ENCODE measurements around the gene SGSH.
"Not testable (repeated sequence)": the region's sequence is repeated elsewhere in the genome, so short reads cannot be mapped to it uniquely, and the experiment has no call there.

The SGSH gene

GRCh38 chr17:80244871-80245509, 24.9 kb upstream of the SGSH start:
- no peaks in the 10 kb centered on the region for H3K9me3 ChIP-seq (ENCODE audit: control insufficient read depth, low read length)
- peaks cover 12% of the 10 kb centered on the region for H3K36me3 ChIP-seq (ENCODE audit: control insufficient read depth, insufficient read depth, low read length)
- H3K27me3 ChIP-seq (ENCODE audit: control insufficient read depth, insufficient read depth, low read length, poor library complexity, severe bottlenecking), result no peaks in the 10 kb centered on the region
- no peak overlapping the region for H3K4me3 ChIP-seq (ENCODE audit: insufficient read depth, low read depth, low read length)
- no peak overlapping the region for H3K27ac ChIP-seq (ENCODE audit: insufficient read depth, low read depth, low read length, poor library complexity, severe bottlenecking)
- WGBS, 2 experiments, result 94% methylated on average over 22 of the region's 22 CpGs
- no peaks in the 10 kb centered on the region for H3K4me1 ChIP-seq (ENCODE audit: control insufficient read depth, insufficient read depth, low read length)

GRCh38 chr17:80244448-80244847, 24.3 kb upstream of the SGSH start:
- WGBS, 2 experiments, result 93 to 94% methylated on average over 6 of the region's 6 CpGs

GRCh38 chr17:80243526-80244433, 23.6 kb upstream of the SGSH start:
- Histone ChIP-seq H3K4me1 (ENCODE audit: control insufficient read depth, insufficient read depth, low read length) (no peaks in the 10 kb centered on the region), H3K4me3 (ENCODE audit: insufficient read depth, low read depth, low read length) (no peak overlapping the region), H3K27me3 (ENCODE audit: control insufficient read depth, insufficient read depth, low read length, poor library complexity, severe bottlenecking) (no peaks in the 10 kb centered on the region), H3K27ac (ENCODE audit: insufficient read depth, low read depth, low read length, poor library complexity, severe bottlenecking) (no peak overlapping the region), H3K36me3 (ENCODE audit: control insufficient read depth, insufficient read depth, low read length) (peaks cover 12% of the 10 kb centered on the region), H3K9me3 (ENCODE audit: control insufficient read depth, low read length) (no peaks in the 10 kb centered on the region)
- 95% methylated on average over 26 of the region's 26 CpGs for WGBS, 2 experiments

More at GRCh38 chr17:80244448-80244847, 24.3 kb upstream of the SGSH start:
- H3K4me3 ChIP-seq (ENCODE audit: insufficient read depth, low read depth, low read length); H3K9me3 ChIP-seq (ENCODE audit: control insufficient read depth, low read length); H3K27me3 ChIP-seq (ENCODE audit: control insufficient read depth, insufficient read depth, low read length, poor library complexity, severe bottlenecking); H3K27ac ChIP-seq (ENCODE audit: insufficient read depth, low read depth, low read length, poor library complexity, severe bottlenecking); H3K4me1 ChIP-seq (ENCODE audit: control insufficient read depth, insufficient read depth, low read length): not testable (repeated sequence)
- peaks cover 12% of the 10 kb centered on the region for H3K36me3 ChIP-seq (ENCODE audit: control insufficient read depth, insufficient read depth, low read length)

- H3K27me3 ChIP-seq (ENCODE audit: control insufficient read depth, insufficient read depth, low read length, poor library complexity, severe bottlenecking), result no peaks in the 10 kb centered on the region
- H3K36me3 ChIP-seq (ENCODE audit: control insufficient read depth, insufficient read depth, low read length), result peaks cover 17% of the 10 kb centered on the region
- no peak overlapping the region for H3K27ac ChIP-seq (ENCODE audit: insufficient read depth, low read depth, low read length, poor library complexity, severe bottlenecking)
- 88 to 89% methylated on average over 14 of the region's 14 CpGs for WGBS, 2 experiments
- no peak overlapping the region for H3K4me3 ChIP-seq (ENCODE audit: insufficient read depth, low read depth, low read length)
- H3K9me3 ChIP-seq (ENCODE audit: control insufficient read depth, low read length), result no peaks in the 10 kb centered on the region
- H3K4me1 ChIP-seq (ENCODE audit: control insufficient read depth, insufficient read depth, low read length), result no peaks in the 10 kb centered on the region
These were observed 22.4 kb upstream of the SGSH start for GRCh38 chr17:80242505-80242904.

GRCh38 chr17:80237386-80237785, 17.3 kb upstream of the SGSH start:
- no peak overlapping the region for H3K27ac ChIP-seq (ENCODE audit: insufficient read depth, low read depth, low read length, poor library complexity, severe bottlenecking)
- 96 to 97% methylated on average over 9 to 10 of the region's 10 CpGs for WGBS, 2 experiments
- H3K36me3 ChIP-seq (ENCODE audit: control insufficient read depth, insufficient read depth, low read length), result peaks cover 20% of the 10 kb centered on the region
- H3K9me3 ChIP-seq (ENCODE audit: control insufficient read depth, low read length), result peaks cover 4% of the 10 kb centered on the region
- H3K4me3 ChIP-seq (ENCODE audit: insufficient read depth, low read depth, low read length), result no peak overlapping the region
- H3K4me1 ChIP-seq (ENCODE audit: control insufficient read depth, insufficient read depth, low read length), result no peaks in the 10 kb centered on the region
- no peaks in the 10 kb centered on the region for H3K27me3 ChIP-seq (ENCODE audit: control insufficient read depth, insufficient read depth, low read length, poor library complexity, severe bottlenecking)

- no peaks in the 10 kb centered on the region for H3K27me3 ChIP-seq (ENCODE audit: control insufficient read depth, insufficient read depth, low read length, poor library complexity, severe bottlenecking)
- no peak overlapping the region for H3K27ac ChIP-seq (ENCODE audit: insufficient read depth, low read depth, low read length, poor library complexity, severe bottlenecking)
- peaks cover 4% of the 10 kb centered on the region for H3K9me3 ChIP-seq (ENCODE audit: control insufficient read depth, low read length)
- H3K4me1 ChIP-seq (ENCODE audit: control insufficient read depth, insufficient read depth, low read length), result no peaks in the 10 kb centered on the region
- H3K36me3 ChIP-seq (ENCODE audit: control insufficient read depth, insufficient read depth, low read length), result peaks cover 20% of the 10 kb centered on the region
- no peak overlapping the region for H3K4me3 ChIP-seq (ENCODE audit: insufficient read depth, low read depth, low read length)
- 89% methylated on average over 17 of the region's 17 CpGs for WGBS, 2 experiments
These were observed 16.8 kb upstream of the SGSH start for GRCh38 chr17:80236911-80237310.

- peaks cover 16% of the 10 kb centered on the region for H3K36me3 ChIP-seq (ENCODE audit: control insufficient read depth, insufficient read depth, low read length)
- H3K9me3 ChIP-seq (ENCODE audit: control insufficient read depth, low read length), result peaks cover 4% of the 10 kb centered on the region
These were observed 13.1 kb upstream of the SGSH start for GRCh38 chr17:80233202-80233601.

GRCh38 chr17:80232438-80232837, 12.3 kb upstream of the SGSH start:
- no CpG with 5 or more reads among the region's 1 CpG for WGBS, 2 experiments
- Histone ChIP-seq H3K9me3 (ENCODE audit: control insufficient read depth, low read length) (peaks cover 4% of the 10 kb centered on the region), H3K27me3 (ENCODE audit: control insufficient read depth, insufficient read depth, low read length, poor library complexity, severe bottlenecking) (no peaks in the 10 kb centered on the region), H3K36me3 (ENCODE audit: control insufficient read depth, insufficient read depth, low read length) (peaks cover 10% of the 10 kb centered on the region), H3K4me3 (ENCODE audit: insufficient read depth, low read depth, low read length) (no peak overlapping the region), H3K4me1 (ENCODE audit: control insufficient read depth, insufficient read depth, low read length) (no peaks in the 10 kb centered on the region), H3K27ac (ENCODE audit: insufficient read depth, low read depth, low read length, poor library complexity, severe bottlenecking) (no peak overlapping the region)

More at GRCh38 chr17:80233202-80233601, 13.1 kb upstream of the SGSH start:
- WGBS, 2 experiments, result 90 to 98% methylated on average over 3 of the region's 3 CpGs
- Histone ChIP-seq H3K27me3 (ENCODE audit: control insufficient read depth, insufficient read depth, low read length, poor library complexity, severe bottlenecking) (no peaks in the 10 kb centered on the region), H3K4me1 (ENCODE audit: control insufficient read depth, insufficient read depth, low read length) (no peaks in the 10 kb centered on the region), H3K4me3 (ENCODE audit: insufficient read depth, low read depth, low read length) (no peak overlapping the region), H3K27ac (ENCODE audit: insufficient read depth, low read depth, low read length, poor library complexity, severe bottlenecking) (no peak overlapping the region)

GRCh38 chr17:80229011-80229410, 8.9 kb upstream of the SGSH start:
- peaks cover 9% of the 10 kb centered on the region for H3K4me1 ChIP-seq (ENCODE audit: control insufficient read depth, insufficient read depth, low read length)
- peaks cover 4% of the 10 kb centered on the region for H3K9me3 ChIP-seq (ENCODE audit: control insufficient read depth, low read length)
- H3K27ac ChIP-seq (ENCODE audit: insufficient read depth, low read depth, low read length, poor library complexity, severe bottlenecking), result no peak overlapping the region
- H3K4me3 ChIP-seq (ENCODE audit: insufficient read depth, low read depth, low read length), result no peak overlapping the region
- no peaks in the 10 kb centered on the region for H3K27me3 ChIP-seq (ENCODE audit: control insufficient read depth, insufficient read depth, low read length, poor library complexity, severe bottlenecking)
- H3K36me3 ChIP-seq (ENCODE audit: control insufficient read depth, insufficient read depth, low read length), result peaks cover 9% of the 10 kb centered on the region
- WGBS, 2 experiments, result 91 to 96% methylated on average over 4 of the region's 4 CpGs

GRCh38 chr17:80228477-80228876, 8.3 kb upstream of the SGSH start:
- Histone ChIP-seq H3K27me3 (ENCODE audit: control insufficient read depth, insufficient read depth, low read length, poor library complexity, severe bottlenecking) (no peaks in the 10 kb centered on the region), H3K27ac (ENCODE audit: insufficient read depth, low read depth, low read length, poor library complexity, severe bottlenecking) (no peak overlapping the region), H3K36me3 (ENCODE audit: control insufficient read depth, insufficient read depth, low read length) (peaks cover 9% of the 10 kb centered on the region), H3K9me3 (ENCODE audit: control insufficient read depth, low read length) (peaks cover 4% of the 10 kb centered on the region), H3K4me3 (ENCODE audit: insufficient read depth, low read depth, low read length) (no peak overlapping the region), H3K4me1 (ENCODE audit: control insufficient read depth, insufficient read depth, low read length) (peaks cover 9% of the 10 kb centered on the region)
- WGBS, 2 experiments, result 89% methylated on average over 14 of the region's 14 CpGs

Data from ectodermal cell (in vitro differentiated cells).